GM19452 (cell line): ENCODE measurements around the gene RBM24.
"Not testable (repeated sequence)": the region's sequence is repeated elsewhere in the genome, so short reads cannot be mapped to it uniquely, and the experiment has no call there.

Experiments
- ATAC-seq: cut with Tn5 transposase; IDR thresholded peaks from one replicate; pipeline ENCODE4 v1.9.1; 2021; ENCODE audit not compliant: unreplicated experiment

The RBM24 gene

DNA sequence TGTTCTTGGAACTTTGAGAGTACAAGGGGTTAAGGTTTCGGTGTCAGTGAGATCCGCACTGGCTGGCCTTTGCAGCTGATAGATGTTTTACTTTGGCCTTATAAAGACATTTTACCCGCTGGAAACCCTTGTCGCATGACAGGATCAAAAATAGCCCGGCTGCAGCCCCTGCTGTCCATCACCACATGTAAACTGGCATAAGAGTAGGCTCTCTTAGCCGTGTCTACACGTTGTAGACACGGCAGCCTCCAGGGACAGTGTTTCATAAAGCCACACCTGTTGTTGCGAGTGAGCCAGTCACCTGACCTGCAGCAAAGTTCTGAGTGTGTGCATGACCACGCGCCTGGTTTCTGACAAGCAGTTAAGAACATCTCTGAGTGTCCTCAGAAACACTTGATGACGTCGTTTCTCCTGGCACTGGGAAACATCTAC, 8.5 kb downstream of the RBM24 start:
- ATAC-seq, result no peak

GRCh38 chr6:17291778-17292177, 10.6 kb downstream of the RBM24 start:
- ATAC-seq, result no peak

GRCh38 chr6:17292600-17293133, 11.5 kb downstream of the RBM24 start:
- no peak for ATAC-seq

- ATAC-seq, result no peak
These were observed 12.2 kb downstream of the RBM24 start for GRCh38 chr6:17293395-17293794.

- no peak for ATAC-seq
These were observed 16.3 kb downstream of the RBM24 start for GRCh38 chr6:17297271-17298080.

DNA sequence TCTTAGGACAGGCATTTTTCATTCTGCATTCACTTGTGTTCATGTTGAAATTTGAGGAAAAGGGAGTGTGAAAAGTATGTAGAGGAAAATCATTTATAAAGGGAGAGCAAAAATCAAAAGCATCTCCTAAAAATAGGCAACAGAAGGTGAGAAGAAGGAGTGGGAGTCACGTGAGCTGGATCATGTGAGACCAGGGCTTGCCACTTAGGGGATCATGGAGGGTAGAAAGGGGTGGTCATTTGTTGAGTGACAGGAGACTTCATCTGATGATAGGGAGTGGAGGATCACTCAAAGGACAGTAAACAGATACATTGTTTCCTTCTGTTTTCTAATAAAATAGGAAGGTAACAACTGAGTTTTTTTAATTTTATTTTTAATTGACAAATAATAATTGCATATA, 17.1 kb downstream of the RBM24 start:
- ATAC-seq, result no peak

DNA sequence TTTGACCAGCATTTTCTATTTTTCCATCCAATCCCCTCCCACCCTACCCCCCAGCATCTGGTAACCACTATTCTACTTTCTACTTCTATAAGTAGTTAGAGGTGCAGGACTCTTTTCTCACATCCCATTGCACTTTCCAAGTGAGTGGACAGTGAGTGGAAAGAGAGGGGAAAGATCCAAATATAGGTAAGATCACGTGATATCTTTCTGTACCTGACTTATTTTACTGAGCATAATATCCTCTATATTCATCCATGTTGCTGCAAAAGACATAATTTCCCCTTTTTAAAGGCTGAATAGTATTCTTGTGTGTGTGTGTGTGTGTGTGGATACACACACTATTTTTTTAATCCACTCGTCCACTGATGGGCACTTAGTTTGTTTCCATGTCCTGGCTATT, 18.1 kb downstream of the RBM24 start:
- ATAC-seq, result no peak

DNA sequence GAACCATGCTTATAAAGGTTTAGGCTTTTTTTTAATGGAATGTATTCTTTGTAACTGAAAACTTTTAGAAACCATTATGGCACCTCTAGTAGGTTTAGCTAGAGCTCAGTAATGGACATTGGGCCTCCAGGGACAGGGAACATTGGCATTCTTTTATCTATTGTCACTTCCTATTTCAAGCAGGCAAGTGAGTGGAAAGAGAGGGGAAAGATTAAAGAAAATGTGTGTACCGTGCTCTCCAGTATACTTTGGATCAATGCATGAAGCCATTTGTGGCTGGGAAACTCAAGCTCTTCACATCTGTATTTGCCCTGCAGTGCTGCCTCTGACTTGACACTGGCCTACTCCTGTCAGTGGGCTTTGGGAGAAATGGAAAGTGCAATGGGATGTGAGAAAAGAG, 18.6 kb downstream of the RBM24 start:
- ATAC-seq, result no peak

- no peak for ATAC-seq
These were observed 19.5 kb downstream of the RBM24 start for GRCh38 chr6:17300637-17301036.

- ATAC-seq, result no peak
These were observed 22.3 kb downstream of the RBM24 start for GRCh38 chr6:17303444-17303843.

DNA sequence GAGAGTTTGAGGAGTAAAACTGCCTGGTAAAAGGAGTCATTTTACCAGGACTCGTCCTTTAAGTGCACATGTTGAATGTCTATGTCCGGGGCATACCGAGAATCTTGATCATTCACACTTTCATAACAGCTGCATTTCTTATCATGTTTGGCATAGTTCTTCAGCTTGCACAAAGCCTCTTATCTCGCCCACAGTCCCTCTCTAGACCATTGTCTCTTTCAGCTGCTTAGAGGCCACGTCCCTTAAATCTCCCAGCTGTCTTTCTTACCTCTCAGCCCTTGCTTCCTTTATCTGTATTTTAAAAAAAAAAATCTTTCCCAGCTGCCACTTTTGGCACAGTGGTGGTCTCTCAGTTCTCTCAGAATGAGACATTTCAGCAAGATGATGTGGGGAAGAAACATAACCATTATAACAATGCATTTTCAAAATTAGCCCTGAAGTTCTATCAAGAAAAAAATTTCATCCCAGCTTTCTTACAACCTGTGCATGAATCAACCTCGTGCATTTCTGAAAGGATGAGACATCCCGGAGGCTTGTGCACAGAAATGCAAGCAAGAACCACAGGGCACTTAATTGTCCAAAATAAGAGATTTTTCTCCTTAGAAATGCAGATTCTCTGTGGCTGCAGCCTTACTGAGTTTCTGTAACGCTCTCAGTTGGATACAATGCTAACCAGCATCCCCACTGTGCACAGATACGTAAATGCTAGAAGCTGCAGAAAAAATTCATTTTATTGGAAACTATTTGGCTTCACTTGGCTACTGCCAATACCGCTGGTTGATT, 24.2 kb downstream of the RBM24 start:
- no peak for ATAC-seq

GRCh38 chr6:17311595-17312311, 30.6 kb downstream of the RBM24 start:
- no peak for ATAC-seq

- not testable (repeated sequence) for ATAC-seq
These were observed 32.1 kb downstream of the RBM24 start for GRCh38 chr6:17313238-17313637.

GRCh38 chr6:17313971-17314370, 32.8 kb downstream of the RBM24 start:
- ATAC-seq, result no peak

DNA sequence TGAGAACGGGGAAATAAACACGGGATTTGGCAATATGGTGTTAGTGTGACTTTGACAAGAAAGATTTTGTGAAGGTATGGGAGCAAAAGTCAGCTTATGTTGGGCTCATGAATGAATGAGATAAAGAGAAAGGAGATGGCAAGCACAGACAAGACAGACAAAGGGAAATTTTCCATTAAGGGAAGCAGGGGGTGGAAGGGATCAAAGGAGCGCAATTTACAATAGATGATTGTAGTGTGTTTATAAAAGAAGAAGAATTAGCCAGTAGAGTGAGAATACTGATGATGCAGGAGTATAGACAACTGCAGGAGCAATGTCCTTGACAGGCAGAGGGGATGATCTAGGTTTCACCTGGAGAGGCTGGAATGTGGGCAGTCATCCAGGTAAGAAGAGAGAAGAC, 34.1 kb downstream of the RBM24 start:
- no peak for ATAC-seq

GRCh38 chr6:17318435-17319165, 37.4 kb downstream of the RBM24 start:
- no peak for ATAC-seq

DNA sequence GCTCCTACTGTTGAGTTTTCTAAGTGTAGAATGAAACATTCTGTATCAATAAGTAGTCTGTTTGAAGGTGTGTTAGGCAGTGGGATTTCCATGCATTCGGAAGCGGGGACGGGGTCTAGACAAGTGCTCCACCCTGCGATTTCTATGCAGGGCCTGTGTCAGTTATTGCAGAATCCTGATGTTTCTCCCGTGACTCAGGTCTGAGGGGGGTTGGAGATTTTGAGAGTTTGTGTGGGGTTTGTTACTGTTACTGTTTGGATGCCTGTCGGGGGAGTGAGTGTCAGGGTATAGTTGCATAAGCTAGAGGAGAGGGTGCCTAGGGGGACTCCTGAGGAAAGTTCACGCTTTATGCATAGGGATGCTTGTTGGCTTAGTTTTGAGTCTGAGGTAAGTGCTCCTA, 39.1 kb downstream of the RBM24 start:
- ATAC-seq, result not testable (repeated sequence)

- ATAC-seq, result no peak
These were observed 50.1 kb downstream of the RBM24 start for GRCh38 chr6:17331238-17331637.

DNA sequence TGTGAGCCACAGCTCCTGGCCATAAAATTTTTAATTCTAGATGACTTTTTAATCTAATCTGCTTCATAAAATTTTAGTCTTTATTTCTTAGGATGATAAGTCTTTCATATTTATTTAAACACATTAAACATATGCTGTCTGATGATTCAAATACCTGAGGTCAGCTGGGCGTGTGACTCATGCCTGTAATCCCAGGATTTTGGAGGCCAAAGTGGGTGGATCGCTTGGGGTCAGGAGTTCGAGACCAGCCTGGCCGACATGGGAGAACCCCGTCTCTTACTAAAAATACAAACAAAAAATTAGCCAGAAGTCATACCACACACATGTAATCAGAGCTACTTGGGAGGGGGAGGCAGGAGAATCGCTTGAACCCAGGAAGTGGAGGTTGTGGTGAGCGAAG, 53.1 kb downstream of the RBM24 start:
- ATAC-seq, result no peak

GRCh38 chr6:17336425-17336824, 55.3 kb downstream of the RBM24 start:
- no peak for ATAC-seq

DNA sequence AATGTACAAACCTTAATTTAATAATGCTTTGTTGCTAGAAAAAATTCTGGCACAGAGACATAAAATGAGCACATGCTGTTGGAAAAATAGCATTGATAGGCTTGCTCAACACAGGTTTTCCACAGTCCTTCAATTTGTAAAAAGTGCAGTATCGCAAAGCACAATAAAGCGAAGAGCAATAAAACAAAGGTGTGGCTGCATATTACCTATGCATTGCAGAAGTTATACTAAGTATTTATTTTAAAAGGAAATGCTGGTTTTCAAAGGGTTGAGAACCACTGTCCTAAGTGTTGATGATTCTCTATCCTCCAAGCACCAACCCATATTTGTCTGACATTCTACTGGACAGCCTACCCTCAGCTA, 58.1 kb downstream of the RBM24 start:
- ATAC-seq, result no peak
